Prostate gland (tissue), 2 donors: Measurements from ENCODE around the gene SPG11. TPM values are rescaled to one million over a fixed set of nuclear protein-coding genes. Genes with fewer than 3 reads are reported as not detected.
A peak's percentile ranks its signal among the peaks of the same experiment; 100 is the strongest.

ENCODE experiments used
- DNase-seq: peaks from one replicate; pipeline ENCODE4 v3.0.0-alpha.2; 2019; ENCODE audit warnings: low spot score
- H3K27ac ChIP-seq, 2 donors: fragments of 200-600 bp; sonication (generic); 2 replicates each; pipeline ENCODE4 v1.5.1; 2017 to 2019
- H3K27me3 ChIP-seq: fragments of 200-600 bp; sonication (generic); replicated peaks from 2 replicates; pipeline ENCODE4 v1.5.1; 2019; ENCODE audit not compliant: insufficient read depth
- H3K36me3 ChIP-seq, 2 donors: fragments of 200-600 bp; sonication (generic); 1 replicate in 1 of 2; 2 replicates in 1 of 2; pipeline versions ENCODE4 v1.5.1 to v1.8.1; 2017 to 2019
- H3K4me1 ChIP-seq: fragments of 200-600 bp; sonication (generic); replicated peaks from 2 replicates; pipeline ENCODE4 v1.5.1; 2019
- H3K4me3 ChIP-seq, 2 donors: fragments of 200-600 bp; sonication (generic); 2 replicates each; pipeline ENCODE4 v1.5.1; 2017 to 2019
- H3K9me3 ChIP-seq: fragments of 200-600 bp; sonication (generic); 2 replicates; pipeline ENCODE4 v1.5.1; 2017
- POLR2A ChIP-seq: fragments of 450-650 bp; IDR thresholded peaks from one replicate; pipeline ENCODE4 v1.6.1; 2016; ENCODE audit warnings: antibody characterized with exemption, mild to moderate bottlenecking
- POLR2AphosphoS5 ChIP-seq: sonication (generic); formaldehyde crosslinking; IDR thresholded peaks from one replicate; pipeline ENCODE4 v1.6.1; 2017; ENCODE audit warnings: antibody characterized with exemption
- WGBS: methylation state at CpG from one replicate; pipeline ENCODE4 v1.1.5; 2018; 5-methylcytosine and 5-hydroxymethylcytosine counted together
- intact Hi-C: fragments of 100-400 bp; cut with DNase I; formaldehyde crosslinking; loops from one replicate; pipeline ENCODE4 v1.14.2; 2022
- total RNA-seq, 2 donors: library from RNA; depleted of rRNA; stranded (reverse); fragments of >200 nt; gene quantifications; one replicate each; pipeline ENCODE4 v1.1.0, GENCODE V29; 2016
- TF ChIP-seq, protein P1 (sequence below), 4 experiments: fragments of 200-600 bp in 2 of 4; fragments of 450-650 bp in 2 of 4; sonication (generic) in 2 of 4; IDR thresholded peaks; 1 replicate in 3 of 4; 2 replicates in 1 of 4; pipeline ENCODE4 v1.5.1; 2016 to 2019; ENCODE audit warnings: antibody characterized with exemption in 4 of 4, mild to moderate bottlenecking in 2 of 4, moderate library complexity in 2 of 4

SPG11 gene, protein sequence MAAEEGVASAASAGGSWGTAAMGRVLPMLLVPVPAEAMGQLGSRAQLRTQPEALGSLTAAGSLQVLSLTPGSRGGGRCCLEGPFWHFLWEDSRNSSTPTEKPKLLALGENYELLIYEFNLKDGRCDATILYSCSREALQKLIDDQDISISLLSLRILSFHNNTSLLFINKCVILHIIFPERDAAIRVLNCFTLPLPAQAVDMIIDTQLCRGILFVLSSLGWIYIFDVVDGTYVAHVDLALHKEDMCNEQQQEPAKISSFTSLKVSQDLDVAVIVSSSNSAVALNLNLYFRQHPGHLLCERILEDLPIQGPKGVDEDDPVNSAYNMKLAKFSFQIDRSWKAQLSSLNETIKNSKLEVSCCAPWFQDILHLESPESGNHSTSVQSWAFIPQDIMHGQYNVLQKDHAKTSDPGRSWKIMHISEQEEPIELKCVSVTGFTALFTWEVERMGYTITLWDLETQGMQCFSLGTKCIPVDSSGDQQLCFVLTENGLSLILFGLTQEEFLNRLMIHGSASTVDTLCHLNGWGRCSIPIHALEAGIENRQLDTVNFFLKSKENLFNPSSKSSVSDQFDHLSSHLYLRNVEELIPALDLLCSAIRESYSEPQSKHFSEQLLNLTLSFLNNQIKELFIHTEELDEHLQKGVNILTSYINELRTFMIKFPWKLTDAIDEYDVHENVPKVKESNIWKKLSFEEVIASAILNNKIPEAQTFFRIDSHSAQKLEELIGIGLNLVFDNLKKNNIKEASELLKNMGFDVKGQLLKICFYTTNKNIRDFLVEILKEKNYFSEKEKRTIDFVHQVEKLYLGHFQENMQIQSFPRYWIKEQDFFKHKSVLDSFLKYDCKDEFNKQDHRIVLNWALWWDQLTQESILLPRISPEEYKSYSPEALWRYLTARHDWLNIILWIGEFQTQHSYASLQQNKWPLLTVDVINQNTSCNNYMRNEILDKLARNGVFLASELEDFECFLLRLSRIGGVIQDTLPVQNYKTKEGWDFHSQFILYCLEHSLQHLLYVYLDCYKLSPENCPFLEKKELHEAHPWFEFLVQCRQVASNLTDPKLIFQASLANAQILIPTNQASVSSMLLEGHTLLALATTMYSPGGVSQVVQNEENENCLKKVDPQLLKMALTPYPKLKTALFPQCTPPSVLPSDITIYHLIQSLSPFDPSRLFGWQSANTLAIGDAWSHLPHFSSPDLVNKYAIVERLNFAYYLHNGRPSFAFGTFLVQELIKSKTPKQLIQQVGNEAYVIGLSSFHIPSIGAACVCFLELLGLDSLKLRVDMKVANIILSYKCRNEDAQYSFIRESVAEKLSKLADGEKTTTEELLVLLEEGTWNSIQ (N-terminal part only)
- 10 to 100 TPM; 86.2 to 93.7 TPM for total RNA-seq

DNA sequence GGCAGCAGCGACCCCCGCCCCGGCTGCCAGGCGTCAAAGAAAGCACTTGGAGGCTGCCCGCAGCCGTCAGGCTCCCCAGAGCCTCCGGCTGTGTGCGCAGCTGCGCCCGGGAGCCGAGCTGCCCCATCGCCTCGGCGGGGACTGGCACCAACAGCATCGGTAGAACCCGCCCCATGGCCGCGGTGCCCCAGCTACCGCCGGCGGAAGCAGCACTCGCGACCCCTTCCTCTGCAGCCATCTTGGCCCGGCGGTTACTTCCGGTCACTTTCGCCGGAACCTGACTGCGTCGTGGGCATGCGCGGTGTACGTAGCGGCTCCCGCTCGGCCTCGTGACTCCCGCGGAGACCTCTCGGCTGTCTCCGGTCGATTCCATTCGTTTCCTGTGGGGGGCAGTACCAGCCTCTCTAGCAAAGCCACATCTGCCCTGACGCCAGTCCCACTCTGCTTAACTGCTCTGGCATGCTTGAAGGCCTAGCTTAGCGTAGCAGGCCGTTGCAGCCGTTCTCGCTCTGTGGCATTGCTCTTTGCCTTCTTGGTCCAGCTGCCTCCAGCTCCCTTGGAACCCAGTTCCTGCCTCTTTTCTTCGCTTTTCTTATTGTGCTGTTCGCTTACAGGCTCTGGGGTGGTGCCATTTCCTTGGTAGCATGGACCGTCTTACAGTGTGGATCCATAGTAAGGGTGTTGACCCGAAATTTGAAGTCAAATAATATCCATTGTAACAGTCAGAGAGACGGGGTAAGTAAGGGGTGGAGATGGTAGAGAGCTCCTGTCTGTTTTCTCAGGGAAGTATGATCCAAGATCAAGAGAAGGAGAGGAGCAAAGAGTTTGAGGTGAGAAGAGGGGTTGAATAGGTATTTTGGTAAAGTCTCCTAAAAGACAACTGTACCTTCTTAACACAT is at the start of gene SPG11:
TSS of gene SPG11 (minus strand) at position 253 of the 899 bp plus-strand sequence. CDS start at position 238, 15 bp downstream.
- intact Hi-C loops, result loop anchor here (2.0 to 5.0 kb wide), 2 partner anchors 49 to 75 kb away; partner anchors contain the start of genes B2M and PATL2
- 8% methylated on average over 53 of the region's 53 CpGs for WGBS
- DNase-seq, result peak; percentile 96

DNA sequence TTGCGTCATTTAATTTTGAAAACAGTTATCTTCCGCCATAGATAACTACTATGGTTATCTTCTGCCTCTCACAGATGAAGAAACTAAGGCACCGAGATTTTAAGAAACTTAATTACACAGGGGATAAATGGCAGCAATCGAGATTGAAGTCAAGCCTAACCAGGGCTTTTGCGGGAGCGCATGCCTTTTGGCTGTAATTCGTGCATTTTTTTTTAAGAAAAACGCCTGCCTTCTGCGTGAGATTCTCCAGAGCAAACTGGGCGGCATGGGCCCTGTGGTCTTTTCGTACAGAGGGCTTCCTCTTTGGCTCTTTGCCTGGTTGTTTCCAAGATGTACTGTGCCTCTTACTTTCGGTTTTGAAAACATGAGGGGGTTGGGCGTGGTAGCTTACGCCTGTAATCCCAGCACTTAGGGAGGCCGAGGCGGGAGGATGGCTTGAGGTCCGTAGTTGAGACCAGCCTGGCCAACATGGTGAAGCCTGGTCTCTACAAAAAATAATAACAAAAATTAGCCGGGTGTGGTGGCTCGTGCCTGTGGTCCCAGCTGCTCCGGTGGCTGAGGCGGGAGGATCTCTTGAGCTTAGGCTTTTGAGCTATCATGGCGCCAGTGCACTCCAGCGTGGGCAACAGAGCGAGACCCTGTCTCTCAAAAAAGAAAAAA is 49.0 kb upstream of the SPG11 start:
- Histone ChIP-seq H3K36me3 (peaks cover 8 to 16% of the 10 kb centered on the region in 2 donors), H3K4me1 (no peaks in the 10 kb centered on the region), H3K9me3 (no peaks in the 10 kb centered on the region), H3K4me3 (peak overlapping the region; percentile 80 to 96), H3K27me3 (no peaks in the 10 kb centered on the region), H3K27ac (peak overlapping the region; percentile 97 to 99)
- WGBS, result 21% methylated on average over 24 of the region's 24 CpGs
- TF ChIP-seq, protein P1, sequence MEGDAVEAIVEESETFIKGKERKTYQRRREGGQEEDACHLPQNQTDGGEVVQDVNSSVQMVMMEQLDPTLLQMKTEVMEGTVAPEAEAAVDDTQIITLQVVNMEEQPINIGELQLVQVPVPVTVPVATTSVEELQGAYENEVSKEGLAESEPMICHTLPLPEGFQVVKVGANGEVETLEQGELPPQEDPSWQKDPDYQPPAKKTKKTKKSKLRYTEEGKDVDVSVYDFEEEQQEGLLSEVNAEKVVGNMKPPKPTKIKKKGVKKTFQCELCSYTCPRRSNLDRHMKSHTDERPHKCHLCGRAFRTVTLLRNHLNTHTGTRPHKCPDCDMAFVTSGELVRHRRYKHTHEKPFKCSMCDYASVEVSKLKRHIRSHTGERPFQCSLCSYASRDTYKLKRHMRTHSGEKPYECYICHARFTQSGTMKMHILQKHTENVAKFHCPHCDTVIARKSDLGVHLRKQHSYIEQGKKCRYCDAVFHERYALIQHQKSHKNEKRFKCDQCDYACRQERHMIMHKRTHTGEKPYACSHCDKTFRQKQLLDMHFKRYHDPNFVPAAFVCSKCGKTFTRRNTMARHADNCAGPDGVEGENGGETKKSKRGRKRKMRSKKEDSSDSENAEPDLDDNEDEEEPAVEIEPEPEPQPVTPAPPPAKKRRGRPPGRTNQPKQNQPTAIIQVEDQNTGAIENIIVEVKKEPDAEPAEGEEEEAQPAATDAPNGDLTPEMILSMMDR (IDR thresholded peaks at IDR 0.05), result no peak
- TF ChIP-seq POLR2A (peak; percentile 71), POLR2AphosphoS5 (peak; percentile 87)
- DNase-seq, result peak; percentile 82
- intact Hi-C loops, result loop anchor here (5.0 kb wide), 4 partner anchors 50 to 425 kb away; partner anchors contain the start of genes CTDSPL2, EIF3J, GOLM2 and SPG11

More for the DNA sequence above, at the start of gene SPG11:
- Histone ChIP-seq H3K4me1 (no peaks in the 10 kb centered on the region), H3K27me3 (no peaks in the 10 kb centered on the region), H3K9me3 (no peaks in the 10 kb centered on the region), H3K27ac (peak within 1 kb of the TSS; percentile 92 to 96), H3K4me3 (peak within 1 kb of the TSS; percentile 91 to 98), H3K36me3 (no peaks in the 10 kb centered on the region)
- peak; percentile 98 for TF ChIP-seq POLR2AphosphoS5
- TF ChIP-seq POLR2A, result peak; percentile 81
- TF ChIP-seq, protein P1 (IDR thresholded peaks at IDR 0.05), result peak; percentile 87 to 99 (median 97)

DNA sequence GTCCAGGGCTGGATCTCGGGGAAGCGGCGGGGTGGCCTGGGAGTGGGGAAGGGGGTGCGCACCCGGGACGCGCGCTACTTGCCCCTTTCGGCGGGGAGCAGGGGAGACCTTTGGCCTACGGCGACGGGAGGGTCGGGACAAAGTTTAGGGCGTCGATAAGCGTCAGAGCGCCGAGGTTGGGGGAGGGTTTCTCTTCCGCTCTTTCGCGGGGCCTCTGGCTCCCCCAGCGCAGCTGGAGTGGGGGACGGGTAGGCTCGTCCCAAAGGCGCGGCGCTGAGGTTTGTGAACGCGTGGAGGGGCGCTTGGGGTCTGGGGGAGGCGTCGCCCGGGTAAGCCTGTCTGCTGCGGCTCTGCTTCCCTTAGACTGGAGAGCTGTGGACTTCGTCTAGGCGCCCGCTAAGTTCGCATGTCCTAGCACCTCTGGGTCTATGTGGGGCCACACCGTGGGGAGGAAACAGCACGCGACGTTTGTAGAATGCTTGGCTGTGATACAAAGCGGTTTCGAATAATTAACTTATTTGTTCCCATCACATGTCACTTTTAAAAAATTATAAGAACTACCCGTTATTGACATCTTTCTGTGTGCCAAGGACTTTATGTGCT is 48.4 kb upstream of the SPG11 start:
- TF ChIP-seq POLR2A (no peak), POLR2AphosphoS5 (no peak)
- TF ChIP-seq, protein P1 (IDR thresholded peaks at IDR 0.05), result no peak
- Histone ChIP-seq H3K4me1 (no peaks in the 10 kb centered on the region), H3K9me3 (no peaks in the 10 kb centered on the region), H3K27ac (peak overlapping the region; percentile 97 to 99), H3K36me3 (peaks cover 1 to 10% of the 10 kb centered on the region in 2 donors), H3K4me3 (peak overlapping the region; percentile 80 to 96), H3K27me3 (no peaks in the 10 kb centered on the region)
- peak; percentile 28 for DNase-seq
- intact Hi-C loops, result loop anchor here (1.0 to 5.0 kb wide), 5 partner anchors 16 to 425 kb away; partner anchors contain the start of genes CTDSPL2, EIF3J, GOLM2 and SPG11
- under 1% methylated on average over 45 of the region's 46 CpGs for WGBS
